K562 (cell line): Measurements from ENCODE around the gene MDFIC2. TPM values are rescaled to one million over a fixed set of nuclear protein-coding genes. Genes with fewer than 3 reads are reported as not detected.

ENCODE experiments used
- ATAC-seq: fragments of 200-7000 bp; cut with Tn5 transposase; 3 replicates; pipeline ENCODE4 v1.9.1; 2020; ENCODE audit warnings: moderate library complexity
- BruUV-seq: library from RNA; stranded (reverse); fragments of 400-500 nt; replicated peaks from 2 replicates; lab custom pipeline; 2021; lab: Mats Ljungman, UMichigan
- CTCF ChIA-PET: fragments of 300-600 bp; formaldehyde crosslinking; extraction: SDS; loops from one replicate; lab custom pipeline; 2021; ENCODE audit warnings: low intra/inter-chr PET ratio; lab: Yijun Ruan, JAX
- POLR2A ChIA-PET: fragments of 300-600, 350-650 bp; sonication (Branson Sonifier 250); formaldehyde crosslinking; extraction: SDS; loops from one replicate; lab custom pipeline; 2021; ENCODE audit warnings: antibody characterized with exemption, inconsistent platforms; lab: Yijun Ruan, JAX
- DNase-seq, 4 experiments: peaks; one replicate each; pipeline versions ENCODE4 v3.0.0 to v3.0.0-alpha.2; 2011 to 2018; ENCODE audit warnings: low spot score in 3 of 4, mixed read lengths in 3 of 4; ENCODE audit errors: extremely low read depth in 1 of 4
- FAIRE-seq: peaks from 2 replicates; lab custom pipeline; 2011; peaks lifted over from hg19 to GRCh38; lab: Jason Lieb, UNC
- H2AFZ ChIP-seq: 2 replicates; pipeline ENCODE4 v1.6.0; 2011; ENCODE audit warnings: low read depth, low read length, control low read depth, inconsistent platforms
- H3K27ac ChIP-seq: fragments of 200-600 bp; 3 replicates; pipeline ENCODE4 v1.8.0; 2011; ENCODE audit warnings: low read depth, mild to moderate bottlenecking, control low read depth, inconsistent platforms, low read length, moderate library complexity, mixed read lengths; ENCODE audit errors: extremely low read depth
- H3K27me3 ChIP-seq, 2 experiments: fragments of 300-600 bp in 1 of 2; 2 replicates in 1 of 2; 3 replicates in 1 of 2; pipeline versions ENCODE4 v1.6.0 to v1.8.0; 2011; ENCODE audit warnings: inconsistent platforms in 2 of 2, low read length in 2 of 2, mild to moderate bottlenecking in 1 of 2, mixed read lengths in 1 of 2, moderate library complexity in 1 of 2; ENCODE audit not compliant: control insufficient read depth in 2 of 2, insufficient read depth in 2 of 2
- H3K36me3 ChIP-seq: fragments of 300-600 bp; 3 replicates; pipeline ENCODE4 v1.8.0; 2011; ENCODE audit warnings: mild to moderate bottlenecking, low read length, inconsistent platforms; ENCODE audit not compliant: control insufficient read depth, insufficient read depth
- H3K4me1 ChIP-seq, 2 experiments: fragments of 200-600 bp in 1 of 2; replicated peaks in 1 of 2; 2 replicates in 1 of 2; 3 replicates in 1 of 2; pipeline versions ENCODE4 v1.5.1 to v1.8.0; 2011; ENCODE audit warnings: inconsistent platforms in 2 of 2, low read length in 2 of 2, mild to moderate bottlenecking in 1 of 2, mixed read lengths in 1 of 2, moderate library complexity in 1 of 2; ENCODE audit not compliant: control insufficient read depth in 2 of 2, insufficient read depth in 2 of 2
- H3K4me2 ChIP-seq: 2 replicates; pipeline ENCODE4 v1.6.1; 2011; ENCODE audit warnings: low read length, control low read depth, inconsistent platforms, mixed read lengths; ENCODE audit not compliant: insufficient read depth
- H3K4me3 ChIP-seq: fragments of 200-600 bp; sonication (generic), shearing (Covaris generic); 2 replicates; pipeline ENCODE4 v1.5.1; 2016; ENCODE audit warnings: control low read depth, inconsistent platforms
- H3K79me2 ChIP-seq: fragments of 200-600 bp; 3 replicates; pipeline ENCODE4 v1.8.0; 2011; ENCODE audit warnings: low read length, inconsistent platforms; ENCODE audit not compliant: control insufficient read depth, insufficient read depth
- H3K9ac ChIP-seq, 2 experiments: 2 replicates each; pipeline versions ENCODE4 v1.6.0 to v1.6.1; 2011; ENCODE audit warnings: low read depth in 2 of 2, low read length in 2 of 2, control low read depth in 1 of 2, inconsistent platforms in 1 of 2, mild to moderate bottlenecking in 1 of 2, mixed read lengths in 1 of 2; ENCODE audit not compliant: insufficient read depth in 1 of 2
- H3K9me1 ChIP-seq: one replicate; pipeline ENCODE4 v1.6.0; 2011; ENCODE audit warnings: inconsistent platforms, mild to moderate bottlenecking, low read length, moderate library complexity; ENCODE audit not compliant: control insufficient read depth, insufficient read depth
- H3K9me3 ChIP-seq: replicated peaks from 2 replicates; pipeline ENCODE4 v1.5.1; 2011; ENCODE audit warnings: low read depth, low read length, inconsistent platforms; ENCODE audit not compliant: control insufficient read depth, insufficient read depth
- H4K20me1 ChIP-seq: replicated peaks from 2 replicates; pipeline ENCODE4 v1.6.1; 2011; ENCODE audit warnings: low read length, inconsistent platforms, mixed read lengths; ENCODE audit not compliant: control insufficient read depth, insufficient read depth
- DDX20 ChIP-seq: fragments of 450-650 bp; IDR thresholded peaks from 2 replicates; pipeline ENCODE4 v1.6.1; 2016; ENCODE audit warnings: missing genetic modification characterization, low read depth, mild to moderate bottlenecking, missing compliant biosample characterization, moderate library complexity
- HNRNPH1 ChIP-seq: fragments of 200-400 bp; formaldehyde crosslinking; optimal IDR thresholded peaks from 2 replicates; pipeline ENCODE3; 2017; ENCODE audit warnings: low read depth, mild to moderate bottlenecking, low read length, moderate library complexity
- RNF219 ChIP-seq: fragments of 250-450 bp; sonication (Bioruptor Pico); IDR thresholded peaks from 2 replicates; pipeline ENCODE4 v1.5.0; 2022; ENCODE audit warnings: mild to moderate bottlenecking
- SMAD4 ChIP-seq: fragments of 250-450 bp; sonication (Bioruptor Pico); conservative IDR thresholded peaks from 2 replicates; pipeline ENCODE4 v1.8.0; 2021; ENCODE audit warnings: inconsistent platforms, mild to moderate bottlenecking, moderate library complexity
- SPI1 ChIP-seq: IDR thresholded peaks from 2 replicates; pipeline ENCODE4 v1.6.1; 2011; ENCODE audit warnings: low read depth, low read length, control low read depth, borderline replicate concordance
- SREBF2 ChIP-seq: sonication (generic); formaldehyde crosslinking; IDR thresholded peaks from 2 replicates; pipeline ENCODE4 v1.4.0; 2020; ENCODE audit warnings: mild to moderate bottlenecking, missing genetic modification reagents
- WGBS: fragments of 100-300 bp; shearing (Covaris generic); methylation state at CpG from one replicate; pipeline ENCODE4 v1.1.6; 2016; ENCODE audit warnings: low coverage, mixed read lengths; ENCODE audit not compliant: insufficient coverage; ENCODE audit errors: missing lambda C conversion rate; 5-methylcytosine and 5-hydroxymethylcytosine counted together
- in situ Hi-C: fragments of 300-500 bp; cut with MboI; formaldehyde crosslinking; loops from 4 replicates; pipeline ENCODE4 v1.15.0; 2018; ENCODE audit warnings: inconsistent platforms, mixed read lengths
- intact Hi-C: fragments of 100-400 bp; cut with micrococcal nuclease; formaldehyde crosslinking; loops from 2 replicates; pipeline ENCODE4 v1.14.2; 2022
- polyA plus RNA-seq, 8 experiments: library from polyadenylated mRNA; depleted of rRNA in 4 of 8; stranded (reverse) in 5 of 8; unstranded in 3 of 8; fragments of >200 nt; fragmentation: Nextera tagmentation in 2 of 8; fragmentation: Illumina TruSeq in 1 of 8; extraction: Ambion mirVana in 2 of 8; extraction: Trizol in 1 of 8; gene quantifications; 2 replicates each; pipeline versions ENCODE4 v1.2.1 to v1.2.3, GENCODE V29; 2011 to 2014; ENCODE audit warnings: inconsistent platforms in 1 of 8, missing spikeins in 1 of 8
- total RNA-seq, 7 experiments: library from RNA; depleted of rRNA in 6 of 7; stranded (reverse); fragments of >200 nt in 6 of 7; fragmentation: Illumina TruSeq in 2 of 7; extraction: Trizol in 2 of 7; gene quantifications; 2 replicates each; pipeline versions ENCODE4 v1.2.1 to v1.2.3, GENCODE V29; 2011 to 2021; ENCODE audit warnings: low replicate concordance in 1 of 7

The MDFIC2 gene
- total and polyA plus RNA-seq, 9 of the 15 experiments (the other 6 are each of a cell fraction or from before 2014, with no cell fraction given) = not detected

- TF ChIP-seq SREBF2 = no peak
- TF ChIP-seq SMAD4 (CRISPR knock-in tag) = no peak
- no peak for TF ChIP-seq RNF219 (CRISPR knock-in tag)
- TF ChIP-seq DDX20 (tag) = no peak
- TF ChIP-seq, all 486 proteins: peak for 0
Observed at GRCh38 chr3:70249509-70250160, 62.8 kb downstream of the MDFIC2 start (continued).

GRCh38 chr3:70248856-70249255 lies 63.6 kb downstream of the MDFIC2 start:
- peak; percentile 79 for TF ChIP-seq SPI1
- TF ChIP-seq HNRNPH1 = no peak
- TF ChIP-seq, all 486 proteins: peak for 1
- in situ Hi-C loops = no loop called here
- BruUV-seq = no TSS peak
- ChIA-PET POLR2A (interaction anchor here (0.6 kb wide), 1 partner anchor 1454 kb away, joined by 3 read pairs; no protein-coding TSS in a partner anchor), CTCF (no interaction called here)
- Histone ChIP-seq H3K4me3 (no peak overlapping the region), H3K4me1 (no peaks in the 10 kb centered on the region), H3K27ac (no peak overlapping the region), H4K20me1 (no peaks in the 10 kb centered on the region), H3K79me2 (no peaks in the 10 kb centered on the region), H2AFZ (no peak overlapping the region), H3K4me2 (no peak overlapping the region), H3K9ac (no peak overlapping the region), H3K9me3 (no peaks in the 10 kb centered on the region), H3K27me3 (no peaks in the 10 kb centered on the region), H3K9me1 (no peaks in the 10 kb centered on the region), H3K36me3 (no peaks in the 10 kb centered on the region)
- ATAC-seq = no peak
- no peak for FAIRE-seq
- intact Hi-C loops = no loop called here
- DNase-seq = no peak
- WGBS = 0% methylated on average over 4 of the region's 4 CpGs
